Fibroblast of lung (primary cell): ENCODE data around the gene PTDSS2.

Experiments used
- EZH2 ChIP-seq: IDR thresholded peaks from 2 replicates; pipeline ENCODE4 v1.5.1; 2012; ENCODE audit warnings: low read length, control low read depth, mild to moderate bottlenecking; ENCODE audit errors: missing control alignments
- TF ChIP-seq, protein P1 (sequence below), 2 donors: IDR thresholded peaks in 1 of 2; conservative IDR thresholded peaks in 1 of 2; 1 replicate in 1 of 2; 2 replicates in 1 of 2; pipeline ENCODE4 v1.5.1; 2011 to 2012; ENCODE audit warnings: low read length in 2 of 2, control low read depth in 1 of 2, inconsistent platforms in 1 of 2, low read depth in 1 of 2, mild to moderate bottlenecking in 1 of 2

DNA sequence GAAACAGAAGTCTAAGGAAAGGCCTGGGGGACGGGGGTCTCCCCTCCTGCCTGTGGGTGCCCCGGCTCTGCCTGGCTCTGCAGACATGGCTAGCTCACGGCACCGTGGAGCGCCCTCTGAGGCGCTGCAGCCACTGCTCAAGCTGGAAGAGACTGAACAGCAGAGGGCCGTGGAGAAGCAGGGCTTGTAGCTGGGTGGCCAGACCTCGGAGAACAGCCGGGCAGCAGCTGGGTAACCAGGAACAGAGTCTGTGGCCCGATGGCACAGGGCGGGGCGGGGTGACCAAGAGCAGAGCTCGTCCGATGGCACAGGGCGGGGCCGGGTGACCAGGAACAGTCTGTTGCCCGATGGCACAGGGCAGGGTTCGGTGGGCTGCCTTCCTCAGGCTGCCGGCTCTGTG lies 38.9 kb downstream of the PTDSS2 start:
- TF ChIP-seq, protein P1, sequence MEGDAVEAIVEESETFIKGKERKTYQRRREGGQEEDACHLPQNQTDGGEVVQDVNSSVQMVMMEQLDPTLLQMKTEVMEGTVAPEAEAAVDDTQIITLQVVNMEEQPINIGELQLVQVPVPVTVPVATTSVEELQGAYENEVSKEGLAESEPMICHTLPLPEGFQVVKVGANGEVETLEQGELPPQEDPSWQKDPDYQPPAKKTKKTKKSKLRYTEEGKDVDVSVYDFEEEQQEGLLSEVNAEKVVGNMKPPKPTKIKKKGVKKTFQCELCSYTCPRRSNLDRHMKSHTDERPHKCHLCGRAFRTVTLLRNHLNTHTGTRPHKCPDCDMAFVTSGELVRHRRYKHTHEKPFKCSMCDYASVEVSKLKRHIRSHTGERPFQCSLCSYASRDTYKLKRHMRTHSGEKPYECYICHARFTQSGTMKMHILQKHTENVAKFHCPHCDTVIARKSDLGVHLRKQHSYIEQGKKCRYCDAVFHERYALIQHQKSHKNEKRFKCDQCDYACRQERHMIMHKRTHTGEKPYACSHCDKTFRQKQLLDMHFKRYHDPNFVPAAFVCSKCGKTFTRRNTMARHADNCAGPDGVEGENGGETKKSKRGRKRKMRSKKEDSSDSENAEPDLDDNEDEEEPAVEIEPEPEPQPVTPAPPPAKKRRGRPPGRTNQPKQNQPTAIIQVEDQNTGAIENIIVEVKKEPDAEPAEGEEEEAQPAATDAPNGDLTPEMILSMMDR (conservative IDR thresholded peaks at IDR 0.05 in 1 of 2, IDR thresholded peaks at IDR 0.05 in 1 of 2; ENCODE audit: low read depth in 1 of 2, low read length in 2 of 2), result no peak
- TF ChIP-seq EZH2, result no peak
